HG02943 (cell line): ENCODE measurements around the gene MLANA.

Experiments
- ATAC-seq: cut with Tn5 transposase; IDR thresholded peaks from one replicate; pipeline ENCODE4 v1.9.1; 2021; ENCODE audit warnings: mild to moderate bottlenecking, low read depth, moderate library complexity; ENCODE audit not compliant: unreplicated experiment

Gene MLANA

GRCh38 chr9:5953743-5954707 is 63.3 kb downstream of the MLANA start:
- ATAC-seq, result no peak

GRCh38 chr9:5957166-5957565 is 66.5 kb downstream of the MLANA start:
- ATAC-seq, result no peak

GRCh38 chr9:5958273-5958672 is 67.6 kb downstream of the MLANA start:
- ATAC-seq, result no peak
